Measurements from ENCODE around the gene PITPNM2.

The PITPNM2 gene

GRCh38 chr12:123111498-123112165, 39.3 kb downstream of the PITPNM2 start:
- H3K79me2 ChIP-seq (ENCODE audit: insufficient read depth, low read length): peaks cover 37% of the 10 kb centered on the region
- H3K36me3 ChIP-seq (ENCODE audit: insufficient read depth, low read length): peaks cover 45% of the 10 kb centered on the region; the same call in 1 of the 2 replicates
- no peaks in the 10 kb centered on the region for H3K27me3 ChIP-seq (ENCODE audit: insufficient read depth, low read length)
- H3K27ac ChIP-seq (ENCODE audit: low read depth, low read length, poor library complexity, severe bottlenecking): peak overlapping the region; percentile 100
- no peak overlapping the region for H2AFZ ChIP-seq (ENCODE audit: low read length)
- H3K9me3 ChIP-seq (ENCODE audit: low read length): no peaks in the 10 kb centered on the region
- TF ChIP-seq EZH2 (IDR thresholded peaks at IDR 0.05; ENCODE audit: borderline replicate concordance, low read length): no peak
- no peak for TF ChIP-seq CTCF (IDR thresholded peaks at IDR 0.05; ENCODE audit: low read length)
- H4K20me1 ChIP-seq (ENCODE audit: insufficient read depth, low read length): no peaks in the 10 kb centered on the region
- H3K9ac ChIP-seq (ENCODE audit: low read length): peak overlapping the region; percentile 27; the same call in 1 of the 2 replicates
- peaks cover 88% of the 10 kb centered on the region for H3K4me1 ChIP-seq (ENCODE audit: insufficient read depth, low read length, severe bottlenecking)
- H3K9me2 ChIP-seq (ENCODE audit: low read depth, low read length): no peaks in the 10 kb centered on the region
- H3K4me2 ChIP-seq (ENCODE audit: low read length): no peak overlapping the region
- no peaks in the 10 kb centered on the region for H3F3A ChIP-seq (ENCODE audit: insufficient read depth, low read length)
- no peak overlapping the region for H3K4me3 ChIP-seq (ENCODE audit: low read depth, low read length, poor library complexity, severe bottlenecking)

- H3K27ac ChIP-seq (ENCODE audit: low read depth, low read length, poor library complexity, severe bottlenecking): peak overlapping the region; percentile 65
- no peaks in the 10 kb centered on the region for H4K20me1 ChIP-seq (ENCODE audit: insufficient read depth, low read length)
- H3K36me3 ChIP-seq (ENCODE audit: insufficient read depth, low read length): peaks cover 61% of the 10 kb centered on the region; the same call in 1 of the 2 replicates
- no peak overlapping the region for H3K4me3 ChIP-seq (ENCODE audit: low read depth, low read length, poor library complexity, severe bottlenecking)
- peaks cover 66% of the 10 kb centered on the region for H3K4me1 ChIP-seq (ENCODE audit: insufficient read depth, low read length, severe bottlenecking)
- no peak overlapping the region; the same call in 1 of the 2 replicates for H3K9ac ChIP-seq (ENCODE audit: low read length)
- no peaks in the 10 kb centered on the region for H3F3A ChIP-seq (ENCODE audit: insufficient read depth, low read length)
- no peak overlapping the region for H3K4me2 ChIP-seq (ENCODE audit: low read length)
- H3K9me2 ChIP-seq (ENCODE audit: low read depth, low read length): no peaks in the 10 kb centered on the region
- no peak overlapping the region for H2AFZ ChIP-seq (ENCODE audit: low read length)
- no peaks in the 10 kb centered on the region for H3K9me3 ChIP-seq (ENCODE audit: low read length)
- peaks cover 29% of the 10 kb centered on the region for H3K79me2 ChIP-seq (ENCODE audit: insufficient read depth, low read length)
- H3K27me3 ChIP-seq (ENCODE audit: insufficient read depth, low read length): no peaks in the 10 kb centered on the region
- no peak for TF ChIP-seq EZH2 (IDR thresholded peaks at IDR 0.05; ENCODE audit: borderline replicate concordance, low read length)
- no peak for TF ChIP-seq CTCF (IDR thresholded peaks at IDR 0.05; ENCODE audit: low read length)
Measured at GRCh38 chr12:123109319-123109772, 41.5 kb downstream of the PITPNM2 start.

- TF ChIP-seq CTCF (IDR thresholded peaks at IDR 0.05; ENCODE audit: low read length) (no peak), EZH2 (IDR thresholded peaks at IDR 0.05; ENCODE audit: borderline replicate concordance, low read length) (no peak)
- H4K20me1 ChIP-seq (ENCODE audit: insufficient read depth, low read length): no peaks in the 10 kb centered on the region
- H3K27me3 ChIP-seq (ENCODE audit: insufficient read depth, low read length): no peaks in the 10 kb centered on the region
- H3K79me2 ChIP-seq (ENCODE audit: insufficient read depth, low read length): peaks cover 22% of the 10 kb centered on the region
- no peak overlapping the region for H2AFZ ChIP-seq (ENCODE audit: low read length)
- no peak overlapping the region; the same call in 1 of the 2 replicates for H3K9ac ChIP-seq (ENCODE audit: low read length)
- H3K27ac ChIP-seq (ENCODE audit: low read depth, low read length, poor library complexity, severe bottlenecking): peak overlapping the region; percentile 65
- H3F3A ChIP-seq (ENCODE audit: insufficient read depth, low read length): no peaks in the 10 kb centered on the region
- H3K4me1 ChIP-seq (ENCODE audit: insufficient read depth, low read length, severe bottlenecking): peaks cover 60% of the 10 kb centered on the region
- no peak overlapping the region for H3K4me3 ChIP-seq (ENCODE audit: low read depth, low read length, poor library complexity, severe bottlenecking)
- no peaks in the 10 kb centered on the region for H3K9me2 ChIP-seq (ENCODE audit: low read depth, low read length)
- H3K4me2 ChIP-seq (ENCODE audit: low read length): no peak overlapping the region
- H3K9me3 ChIP-seq (ENCODE audit: low read length): no peaks in the 10 kb centered on the region
- peaks cover 61% of the 10 kb centered on the region; the same call in 1 of the 2 replicates for H3K36me3 ChIP-seq (ENCODE audit: insufficient read depth, low read length)
Measured at GRCh38 chr12:123108682-123109066, 42.2 kb downstream of the PITPNM2 start.
